GM21737 (cell line): Measurements from ENCODE around the gene CECR2.
"Not testable (repeated sequence)": the region's sequence is repeated elsewhere in the genome, so short reads cannot be mapped to it uniquely, and the experiment has no call there.

ENCODE experiments used
- ATAC-seq: cut with Tn5 transposase; IDR thresholded peaks from one replicate; pipeline ENCODE4 v1.9.1; 2021; ENCODE audit warnings: mild to moderate bottlenecking, moderate library complexity; ENCODE audit not compliant: unreplicated experiment

Gene CECR2

DNA sequence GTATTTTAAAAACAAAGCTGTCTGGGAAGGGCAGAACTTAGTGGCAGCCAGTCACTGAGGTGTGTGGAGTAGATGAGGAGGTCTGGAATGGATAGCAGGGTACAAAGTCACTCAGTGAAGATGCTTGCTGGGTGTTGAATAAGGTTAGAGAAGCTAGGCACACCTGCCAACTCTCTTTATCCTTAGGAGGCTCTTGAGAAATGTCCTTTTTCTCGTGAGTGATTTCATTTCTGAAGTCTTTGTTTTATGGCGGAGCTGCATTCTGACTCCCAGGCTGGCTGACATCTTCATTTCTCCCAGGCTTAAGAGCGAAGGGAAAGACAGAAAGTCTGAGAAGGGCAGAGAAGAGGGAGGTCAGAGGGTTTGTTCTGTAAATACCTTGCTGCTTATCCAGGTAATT, 31.0 kb downstream of the CECR2 start:
- no peak for ATAC-seq

DNA sequence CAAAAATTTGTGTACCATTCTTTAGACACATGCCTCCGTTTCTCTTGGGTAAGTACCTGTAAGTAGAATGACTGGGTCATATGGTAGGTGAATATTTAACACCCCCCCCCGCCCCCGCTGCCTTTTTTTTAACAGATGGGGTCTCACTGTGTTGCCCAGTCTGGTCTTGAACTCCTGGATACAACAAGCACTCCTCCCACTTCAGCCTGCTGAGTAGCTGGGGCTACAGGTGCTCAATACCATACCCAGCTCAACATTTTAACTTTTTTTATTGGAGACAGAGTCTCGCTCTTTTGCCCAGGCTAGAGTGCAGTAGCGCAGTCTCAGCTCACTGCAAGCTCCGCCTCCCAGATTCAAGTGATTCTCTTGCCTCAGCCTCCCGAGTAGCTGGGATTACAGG, 32.5 kb downstream of the CECR2 start:
- no peak for ATAC-seq

DNA sequence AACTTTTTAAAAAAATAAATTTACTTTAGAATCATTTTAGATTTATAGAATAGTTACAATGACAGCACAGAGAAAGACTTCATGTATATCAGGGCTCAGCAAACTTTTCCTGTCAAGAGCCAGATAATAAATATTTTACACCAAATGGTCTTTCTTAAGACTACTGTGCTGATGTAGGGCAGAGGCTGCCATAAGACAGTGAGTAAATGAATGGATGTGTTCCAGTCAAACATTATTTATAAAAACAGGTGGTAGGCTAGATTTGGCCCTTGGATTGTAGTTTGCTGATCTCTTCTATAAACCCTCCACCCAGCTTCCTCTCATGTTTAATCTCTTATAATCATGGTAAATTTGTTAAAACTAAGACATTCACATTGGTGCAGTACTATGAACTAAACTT, 33.0 kb downstream of the CECR2 start:
- ATAC-seq: no peak

DNA sequence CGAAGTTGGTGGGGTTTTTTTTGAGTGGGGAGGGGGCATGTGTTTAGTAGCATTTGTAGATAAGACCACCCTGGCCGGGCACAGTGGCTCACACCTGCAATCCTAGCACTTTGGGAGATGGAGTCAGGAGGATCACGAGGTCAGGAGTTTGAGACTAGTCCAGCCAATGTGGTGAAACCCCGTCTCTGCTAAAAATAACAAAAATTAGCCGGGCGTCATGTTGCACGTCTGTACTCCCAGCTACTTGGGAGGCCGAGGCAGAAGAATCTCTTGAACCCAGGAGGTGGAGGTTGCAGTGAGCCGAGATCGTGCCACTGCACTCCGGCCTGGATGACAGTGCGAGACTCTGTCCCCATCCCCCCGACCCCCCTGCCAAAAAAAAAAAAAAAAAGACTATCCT, 34.6 kb downstream of the CECR2 start:
- ATAC-seq: no peak

DNA sequence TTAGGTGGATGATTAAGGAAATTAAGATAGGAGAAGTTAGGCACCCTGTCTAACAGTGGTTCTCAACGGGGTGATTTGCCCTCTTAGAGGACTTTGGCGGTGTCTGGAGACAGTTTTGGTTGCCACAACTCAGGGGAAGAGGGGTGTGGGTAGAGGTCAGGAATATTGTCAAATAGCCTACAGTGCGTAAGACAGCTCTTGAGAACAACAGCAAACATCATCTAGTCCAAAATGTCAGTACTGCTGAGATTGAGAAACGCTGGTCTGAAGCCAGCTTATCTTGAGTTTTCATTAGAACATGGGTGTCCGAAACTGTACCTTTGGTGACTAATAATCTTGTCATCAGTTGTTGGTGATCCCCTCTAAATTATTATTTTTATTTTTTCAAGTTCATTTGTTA, 38.4 kb downstream of the CECR2 start:
- no peak for ATAC-seq

DNA sequence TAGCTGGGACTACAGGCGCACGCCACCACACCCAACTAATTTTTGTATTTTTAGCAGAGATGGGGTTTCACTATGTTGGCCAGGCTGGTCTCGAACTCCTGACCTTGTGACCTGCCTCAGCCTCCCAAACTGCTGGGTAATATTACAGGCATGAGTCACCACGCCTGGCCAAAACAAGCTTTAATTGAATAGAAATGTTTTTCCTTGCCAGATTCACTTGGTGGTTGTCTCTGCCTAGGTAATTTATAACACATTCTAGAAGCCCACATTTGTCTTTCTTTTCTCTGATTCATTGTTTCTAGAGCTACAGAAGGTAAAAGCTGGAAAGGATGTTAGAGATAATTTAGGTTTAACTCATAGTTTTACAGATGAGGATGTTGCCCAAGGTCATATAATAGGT, 41.3 kb downstream of the CECR2 start:
- no peak for ATAC-seq

DNA sequence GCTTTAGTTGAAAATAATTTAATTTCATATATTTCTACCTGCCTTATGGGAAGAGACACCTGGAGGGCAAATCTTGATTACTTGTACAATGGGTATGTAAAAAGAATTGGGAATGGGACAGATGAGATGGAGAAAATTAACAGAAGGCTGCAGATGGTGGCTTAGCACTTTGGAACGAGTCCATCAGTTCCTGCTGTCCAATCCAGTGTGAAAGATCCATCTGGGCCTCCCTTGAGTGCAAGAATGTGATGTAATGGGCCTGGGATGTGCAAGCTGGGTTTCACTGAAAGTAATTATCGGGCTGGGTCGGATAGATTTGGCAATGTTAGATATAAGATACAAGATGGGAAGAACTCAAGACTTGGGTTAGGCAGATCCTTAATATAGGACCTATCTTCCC, 42.0 kb downstream of the CECR2 start:
- no peak for ATAC-seq

DNA sequence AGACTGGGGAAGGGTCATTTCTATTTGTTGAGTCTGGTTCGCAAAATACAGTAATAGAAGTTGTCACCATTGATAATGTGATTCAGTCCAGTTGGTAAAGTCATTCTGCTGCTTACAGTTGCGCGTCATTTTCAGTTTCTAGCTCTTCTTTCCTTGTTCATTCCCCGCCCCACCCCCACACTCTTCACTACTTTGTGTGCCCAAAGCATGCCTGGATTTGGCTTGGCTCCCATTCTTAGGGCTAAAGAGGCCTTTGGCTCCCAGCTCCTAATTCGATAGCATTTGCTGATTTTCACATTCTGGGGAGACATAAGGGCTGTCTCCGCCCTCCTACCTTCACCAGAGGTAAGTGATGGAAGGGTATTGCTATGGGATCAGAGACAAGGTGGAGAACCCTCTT, 43.0 kb downstream of the CECR2 start:
- no peak for ATAC-seq

DNA sequence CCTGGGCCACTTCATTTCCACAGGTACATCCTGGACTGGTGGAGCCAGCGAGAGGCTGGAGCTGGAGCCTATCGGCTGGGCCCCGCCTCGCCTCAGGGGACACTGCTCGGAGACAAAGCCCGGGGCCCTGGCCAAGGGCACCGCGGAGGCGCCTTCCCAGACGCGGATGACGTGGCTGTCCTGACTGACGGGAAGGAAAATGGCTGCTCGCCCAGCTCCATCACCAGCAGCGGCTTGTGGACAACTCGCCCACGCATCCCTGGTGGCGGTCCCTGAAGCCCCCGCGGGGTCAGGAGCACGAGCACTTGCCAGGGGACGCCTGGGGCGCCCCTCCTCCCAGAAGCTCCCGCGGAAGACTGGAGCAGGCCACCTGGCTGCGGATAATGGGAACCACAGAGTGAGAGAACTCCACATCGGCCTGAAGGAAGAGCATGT, 49.6 kb downstream of the CECR2 start:
- ATAC-seq: no peak

DNA sequence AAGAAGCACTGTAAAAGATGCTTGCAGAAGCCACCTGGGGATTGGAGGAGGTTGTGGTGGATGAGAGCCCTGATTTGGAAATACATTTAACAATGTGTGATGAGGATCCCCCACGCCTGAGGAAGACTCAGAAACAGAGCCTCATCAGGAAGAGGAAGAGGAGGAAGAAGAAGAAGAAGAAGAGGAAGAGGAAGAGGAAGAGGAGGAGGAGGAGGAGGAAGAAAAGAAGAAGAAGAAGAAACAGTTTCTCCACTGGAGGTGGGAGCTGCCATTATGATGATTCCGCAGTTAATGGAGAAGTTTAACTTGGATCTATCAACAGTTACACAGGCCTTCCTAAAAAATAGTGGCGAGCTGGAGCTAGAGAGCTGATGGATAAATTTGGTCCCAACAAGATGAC, 50.1 kb downstream of the CECR2 start:
- no peak for ATAC-seq

DNA sequence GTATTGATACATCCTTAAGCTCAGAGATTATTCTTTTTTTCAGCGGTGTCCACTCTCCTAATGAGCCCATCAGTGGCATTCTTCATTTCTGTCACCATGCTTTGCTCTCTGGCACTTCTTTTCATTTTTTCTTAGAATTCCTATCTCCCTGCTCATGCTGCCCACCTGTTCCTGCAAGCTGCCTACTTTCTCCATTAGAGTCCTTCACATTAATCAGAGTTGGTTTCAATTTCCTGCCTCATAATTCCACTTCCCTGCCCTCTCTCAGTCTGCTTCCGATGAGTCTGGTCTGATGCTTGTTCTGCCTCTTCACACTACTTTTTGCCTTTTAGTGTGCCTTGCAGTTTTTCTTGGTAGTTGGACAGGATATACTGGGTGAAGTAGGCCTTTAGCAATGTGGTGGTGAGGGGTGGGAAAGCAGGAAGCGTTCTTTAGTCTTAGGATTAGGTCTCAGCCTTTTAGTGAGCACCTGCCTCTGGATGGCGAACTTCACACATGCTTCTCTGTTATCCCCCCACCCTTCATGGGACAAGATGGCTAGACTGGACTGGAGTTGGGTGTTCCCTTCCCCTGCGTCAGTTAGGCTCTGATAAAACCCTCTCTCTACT, 53.6 kb downstream of the CECR2 start:
- no peak for ATAC-seq

DNA sequence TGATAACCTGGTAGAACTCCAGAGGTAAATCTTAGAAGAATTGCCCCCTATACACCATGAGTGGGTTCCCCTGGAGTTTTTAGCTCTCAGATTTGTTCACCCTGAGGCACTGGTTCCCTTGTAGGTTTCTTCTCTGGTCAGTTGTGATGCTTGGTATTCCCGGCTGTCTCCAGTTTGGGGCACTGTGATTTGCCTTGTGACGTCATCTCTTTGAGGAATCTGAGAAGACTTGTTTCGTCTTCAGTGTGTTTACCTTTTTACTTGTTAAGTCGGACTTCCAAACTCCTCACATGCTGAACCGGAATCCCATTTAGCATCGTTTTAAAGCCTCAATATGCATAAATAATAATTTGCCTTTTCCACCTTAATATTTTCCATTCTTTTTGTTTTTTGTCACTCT, 54.4 kb downstream of the CECR2 start:
- no peak for ATAC-seq

DNA sequence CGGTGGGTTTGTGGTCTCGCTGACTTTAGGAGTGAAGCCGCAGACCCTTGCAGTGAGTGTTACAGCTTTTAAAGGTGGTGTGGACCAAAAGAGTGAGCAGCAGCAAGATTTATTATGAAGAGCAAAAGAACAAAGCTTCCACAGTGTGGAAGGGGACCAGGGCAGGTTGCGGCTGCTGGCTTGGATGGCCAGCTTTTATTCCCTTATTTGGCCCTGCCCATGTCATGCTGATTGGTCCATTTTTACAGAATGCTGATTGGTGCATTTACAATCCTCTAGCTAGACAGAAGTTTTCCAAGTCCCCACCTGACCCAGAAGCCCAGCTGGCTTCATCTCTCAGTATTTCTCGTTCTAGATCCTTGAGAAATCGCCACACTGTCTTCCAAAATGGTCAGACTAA, 58.3 kb downstream of the CECR2 start:
- ATAC-seq: not testable (repeated sequence)

DNA sequence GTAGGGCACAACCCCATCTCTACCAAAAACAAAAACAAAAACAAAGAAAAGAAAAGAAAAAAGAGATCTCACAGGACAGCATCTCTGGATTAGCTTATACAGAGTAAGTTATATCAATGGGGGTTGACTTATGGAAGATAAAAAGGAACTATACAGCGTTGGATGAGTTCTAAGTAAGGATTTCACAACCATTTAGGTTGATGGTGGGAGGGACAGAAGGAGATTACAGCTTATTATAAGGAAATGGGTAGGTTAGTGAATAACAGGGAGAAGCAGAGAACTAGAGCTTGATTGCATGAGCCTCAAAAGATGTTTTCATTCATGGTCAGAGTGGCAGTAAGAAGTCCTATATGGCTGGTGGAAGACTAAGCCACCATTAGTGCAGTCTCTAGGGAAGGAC, 60.3 kb downstream of the CECR2 start:
- ATAC-seq: no peak

DNA sequence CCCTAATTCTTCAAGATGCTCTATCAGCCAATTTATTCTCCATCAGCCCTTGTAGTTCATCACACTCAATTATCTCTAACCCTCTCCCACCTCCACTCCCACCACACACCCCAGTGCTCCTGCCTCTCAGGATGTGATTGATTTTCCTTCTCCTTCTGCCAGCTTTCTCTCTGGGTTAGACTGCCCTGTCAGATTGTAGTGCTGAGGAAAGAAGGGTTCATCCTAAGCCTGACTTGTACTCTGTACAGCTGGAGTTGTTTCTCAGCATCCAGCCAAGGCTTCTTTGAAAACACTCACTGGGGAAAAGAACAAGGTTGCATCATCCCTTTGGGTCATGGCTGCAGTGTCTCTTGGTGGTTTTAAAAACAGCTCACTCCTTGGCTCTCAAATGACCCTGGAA, 61.2 kb downstream of the CECR2 start:
- ATAC-seq: no peak

DNA sequence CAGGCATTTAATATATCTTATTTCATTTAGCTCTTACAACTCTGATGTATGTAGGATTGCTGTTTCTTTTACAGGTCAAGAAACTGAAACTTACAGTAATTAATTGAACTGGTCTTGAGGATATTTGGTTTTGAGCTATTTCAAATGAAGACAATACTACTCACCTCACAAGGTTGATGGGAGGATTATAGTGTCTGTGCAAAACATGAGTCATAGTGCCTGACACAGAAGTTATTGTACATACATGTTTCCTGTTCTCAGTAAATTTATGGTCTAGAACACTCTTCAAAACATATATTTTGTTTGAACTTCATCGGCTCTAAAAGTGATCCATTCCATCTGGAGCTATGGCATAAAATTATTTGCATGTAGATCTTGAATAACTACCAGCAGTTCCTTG, 61.9 kb downstream of the CECR2 start:
- no peak for ATAC-seq

DNA sequence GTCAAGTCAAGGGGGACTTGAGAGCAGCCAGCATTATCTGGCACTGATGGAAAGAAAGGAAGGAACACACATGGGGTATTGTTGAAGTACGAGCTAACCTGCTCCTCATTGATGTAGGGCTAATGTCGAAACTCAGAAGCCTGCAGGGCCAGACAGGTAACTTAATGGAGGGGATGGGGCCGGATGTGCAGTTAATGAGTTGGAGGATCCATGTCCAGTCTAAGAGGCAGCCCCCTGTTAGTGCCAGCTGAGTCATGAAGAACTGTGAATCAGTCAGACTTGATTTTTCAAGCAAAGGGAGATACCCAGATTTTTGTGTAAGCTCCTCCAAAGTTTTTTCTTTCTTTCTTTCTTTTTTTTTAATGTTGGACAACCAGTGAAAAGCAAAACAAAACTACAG, 65.6 kb downstream of the CECR2 start:
- no peak for ATAC-seq

DNA sequence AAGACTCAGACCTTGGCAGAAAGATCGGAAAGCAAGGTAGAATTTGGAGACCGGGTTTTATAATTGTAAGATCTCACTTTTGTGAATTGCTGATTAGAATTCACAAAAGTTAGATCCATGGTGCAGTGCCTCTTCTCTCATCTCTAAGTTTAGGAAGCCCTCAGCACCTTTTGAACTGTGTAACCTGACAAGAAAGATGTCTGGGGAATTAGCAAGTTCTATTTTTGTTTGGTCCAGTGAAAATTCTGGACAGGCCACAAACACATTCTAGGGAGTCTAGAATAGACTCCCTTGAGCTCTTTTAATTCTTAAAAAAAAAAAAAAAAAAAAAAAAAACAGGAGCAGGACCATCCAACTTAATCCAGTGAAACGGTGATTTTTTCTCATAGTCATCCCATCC, 66.1 kb downstream of the CECR2 start:
- no peak for ATAC-seq

DNA sequence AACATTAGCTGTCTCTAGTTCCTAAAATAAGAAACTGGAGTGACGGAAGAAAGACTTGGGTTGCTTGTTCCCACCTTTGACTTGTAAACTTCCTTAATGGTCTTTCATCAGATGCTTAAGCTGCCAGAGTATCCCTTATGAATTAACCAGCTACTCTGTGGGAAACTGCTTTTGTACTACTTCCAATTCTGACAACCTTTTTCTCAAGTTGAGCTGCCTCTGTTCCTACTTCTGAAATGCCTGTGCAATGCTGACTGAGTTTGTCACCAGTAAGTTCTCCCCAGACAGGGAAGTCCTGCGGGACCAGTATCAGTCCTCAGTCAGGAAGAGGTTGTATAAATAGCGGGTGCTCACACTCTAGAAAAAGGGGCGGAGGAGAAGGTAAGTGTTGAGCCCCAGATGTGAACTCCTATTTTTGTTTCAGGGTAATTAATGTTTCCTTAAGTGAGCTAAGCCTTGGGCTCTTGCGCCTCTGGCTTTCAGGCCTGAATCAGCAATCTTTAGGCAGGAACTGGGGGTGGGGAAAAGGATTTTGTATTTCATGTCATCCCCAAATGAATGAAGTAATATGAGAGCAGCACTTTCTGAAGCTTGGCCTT, 67.2 kb downstream of the CECR2 start:
- ATAC-seq: no peak

DNA sequence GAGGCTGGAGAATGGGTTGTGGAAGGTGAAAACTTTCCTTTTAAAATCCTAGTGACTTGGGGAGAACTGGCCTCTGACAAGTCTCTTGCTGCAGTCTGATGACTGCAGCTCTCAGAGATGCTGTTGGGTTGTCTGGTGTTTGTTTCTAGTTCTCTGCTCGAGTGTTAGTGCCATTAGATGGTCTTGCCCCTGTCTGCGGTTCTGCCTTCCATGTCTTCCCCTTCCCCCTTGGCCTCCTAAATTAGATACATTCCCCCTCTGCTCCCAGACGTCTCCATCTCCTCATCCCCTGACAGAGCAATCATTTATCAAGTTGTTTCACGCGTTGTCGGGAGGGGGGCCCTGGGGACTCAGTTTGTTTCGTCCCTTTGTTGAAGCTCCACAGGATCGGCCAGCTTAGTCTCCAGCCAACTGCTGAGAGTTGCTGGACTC, 67.7 kb downstream of the CECR2 start:
- ATAC-seq: no peak

DNA sequence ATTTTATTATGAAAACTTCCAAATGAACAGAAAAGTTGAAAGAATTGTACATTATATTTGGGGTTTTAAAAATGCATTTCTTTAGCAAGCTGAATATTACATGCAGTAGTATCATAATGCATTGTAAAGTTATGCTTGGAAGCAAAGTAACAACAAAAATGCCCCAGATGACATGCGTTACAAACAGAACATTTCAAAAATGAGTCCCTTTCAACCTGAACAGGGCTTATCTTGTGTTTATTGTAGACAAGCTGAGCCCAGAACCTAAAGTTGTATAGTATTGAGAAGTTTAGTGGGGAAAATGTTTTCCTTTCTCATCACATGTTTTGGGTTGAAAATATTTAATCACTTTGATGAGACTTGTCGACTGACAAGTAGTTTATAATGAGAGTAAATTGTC, 68.8 kb downstream of the CECR2 start:
- ATAC-seq: no peak

DNA sequence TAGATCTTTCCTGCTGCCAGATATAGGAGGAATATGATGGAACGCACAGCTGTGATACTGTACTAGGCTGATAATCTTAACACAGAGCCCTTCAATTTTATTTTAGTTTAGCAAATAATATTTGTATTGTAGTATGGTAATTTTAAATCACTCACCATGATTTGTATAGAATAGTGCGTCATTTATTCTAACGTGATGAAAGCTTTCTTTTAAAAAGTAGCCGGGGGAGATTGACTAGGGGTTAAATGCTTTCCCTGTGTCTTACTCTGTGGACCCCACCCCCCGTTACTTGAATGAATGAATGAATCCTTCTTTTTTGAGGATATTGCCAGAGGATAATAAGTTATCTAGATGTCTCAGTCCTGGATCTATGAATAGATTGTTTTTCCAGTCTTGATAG, 72.1 kb downstream of the CECR2 start:
- no peak for ATAC-seq
